Measurements from ENCODE around the gene ABHD15.

- no peak for TF ChIP-seq CTCF (IDR thresholded peaks at IDR 0.05)
- TF ChIP-seq POLR2A (IDR thresholded peaks at IDR 0.05), result no peak
These were observed 20.0 kb downstream of the ABHD15 start for GRCh38 chr17:29546830-29547229.

Data from Peyer's patch (tissue), 4 donors.